Liver (tissue), 9 donors: ENCODE data around the gene AEBP2. TPM values are rescaled to one million over a fixed set of nuclear protein-coding genes. Genes with fewer than 3 reads are reported as not detected.
"Not testable (repeated sequence)": the region's sequence is repeated elsewhere in the genome, so short reads cannot be mapped to it uniquely, and the experiment has no call there.

Experiments
- DNase-seq: peaks from one replicate; pipeline ENCODE4 v3.0.0-alpha.2; 2017; ENCODE audit warnings: low spot score
- H3K27ac ChIP-seq, 2 donors: one replicate each; pipeline ENCODE4 v1.7.0; 2013; ENCODE audit warnings: inconsistent platforms in 2 of 2, low read length in 2 of 2, control low read depth in 1 of 2, low read depth in 1 of 2, mild to moderate bottlenecking in 1 of 2
- H3K27me3 ChIP-seq, 4 donors: one replicate each; pipeline versions ENCODE4 v1.6.1 to v1.7.0; 2013; ENCODE audit warnings: low read length in 3 of 4, inconsistent platforms in 1 of 4, mild to moderate bottlenecking in 1 of 4, moderate library complexity in 1 of 4; ENCODE audit not compliant: control insufficient read depth in 4 of 4, insufficient read depth in 4 of 4
- H3K36me3 ChIP-seq, 4 donors: one replicate each; pipeline versions ENCODE4 v1.6.1 to v1.7.0; 2013; ENCODE audit warnings: low read length in 3 of 4, mild to moderate bottlenecking in 3 of 4, low read depth in 1 of 4, moderate library complexity in 1 of 4; ENCODE audit not compliant: control insufficient read depth in 4 of 4, insufficient read depth in 3 of 4
- H3K4me1 ChIP-seq, 4 donors: one replicate each; pipeline versions ENCODE4 v1.6.1 to v1.7.0; 2013; ENCODE audit warnings: low read length in 3 of 4, mild to moderate bottlenecking in 3 of 4, moderate library complexity in 1 of 4; ENCODE audit not compliant: control insufficient read depth in 4 of 4, insufficient read depth in 4 of 4
- H3K4me3 ChIP-seq, 3 donors: one replicate each; pipeline versions ENCODE4 v1.6.1 to v1.7.0; 2013; ENCODE audit warnings: low read length in 3 of 3, control low read depth in 1 of 3, low read depth in 1 of 3, mild to moderate bottlenecking in 1 of 3
- H3K9ac ChIP-seq, 2 donors: one replicate each; pipeline ENCODE4 v1.7.0; 2013; ENCODE audit warnings: low read length in 2 of 2, mild to moderate bottlenecking in 2 of 2, moderate library complexity in 2 of 2, control low read depth in 1 of 2, low read depth in 1 of 2
- H3K9me3 ChIP-seq, 4 donors: one replicate each; pipeline versions ENCODE4 v1.6.1 to v1.7.0; 2013; ENCODE audit warnings: low read length in 3 of 4; ENCODE audit not compliant: control insufficient read depth in 4 of 4
- EGR1 ChIP-seq, 2 donors: IDR thresholded peaks; 2 replicates each; pipeline ENCODE4 v1.6.1; 2016 to 2018; ENCODE audit warnings: antibody characterized with exemption in 2 of 2, low read depth in 2 of 2
- FOXA1 ChIP-seq: IDR thresholded peaks from 2 replicates; pipeline ENCODE4 v1.6.1; 2016; ENCODE audit warnings: antibody characterized with exemption
- FOXA2 ChIP-seq: IDR thresholded peaks from 2 replicates; pipeline ENCODE4 v1.6.1; 2016; ENCODE audit warnings: antibody characterized with exemption
- HNF4A ChIP-seq, 2 donors: conservative IDR thresholded peaks; 2 replicates each; pipeline ENCODE4 v1.6.1; 2016; ENCODE audit warnings: antibody characterized with exemption in 2 of 2, mild to moderate bottlenecking in 2 of 2
- HNF4G ChIP-seq: IDR thresholded peaks from 2 replicates; pipeline ENCODE4 v1.6.1; 2016; ENCODE audit warnings: antibody characterized with exemption
- JUND ChIP-seq, 2 donors: IDR thresholded peaks; 2 replicates each; pipeline ENCODE4 v1.6.1; 2016; ENCODE audit warnings: antibody characterized with exemption in 2 of 2
- NR2F2 ChIP-seq: IDR thresholded peaks from 2 replicates; pipeline ENCODE4 v1.6.1; 2016; ENCODE audit warnings: antibody characterized with exemption
- RAD21 ChIP-seq, 2 donors: IDR thresholded peaks; 2 replicates each; pipeline ENCODE4 v1.6.1; 2016; ENCODE audit warnings: antibody characterized with exemption in 2 of 2, mild to moderate bottlenecking in 2 of 2
- SP1 ChIP-seq: IDR thresholded peaks from 2 replicates; pipeline ENCODE4 v1.6.1; 2018; ENCODE audit warnings: antibody characterized with exemption, mild to moderate bottlenecking
- YY1 ChIP-seq: IDR thresholded peaks from 2 replicates; pipeline ENCODE4 v1.6.1; 2016; ENCODE audit warnings: antibody characterized with exemption, mild to moderate bottlenecking
- WGBS: extraction: QIAGEN DNeasy Blood & Tissue Kit; methylation state at CpG from one replicate; pipeline ENCODE4 v1.1.7; 2013; 5-methylcytosine and 5-hydroxymethylcytosine counted together
- polyA plus RNA-seq, 2 donors: library from polyadenylated mRNA; stranded (reverse) in 1 of 2; unstranded in 1 of 2; fragments of 200-250 nt in 1 of 2; fragments of >200 nt in 1 of 2; fragmentation: Nextera tagmentation in 1 of 2; extraction: Ambion mirVana in 1 of 2; gene quantifications; one replicate each; pipeline versions ENCODE4 v1.2.1 to v1.2.3, GENCODE V29; 2013 to 2015
- total RNA-seq, 2 donors: library from RNA; depleted of rRNA; stranded (reverse); fragments of >200 nt; gene quantifications; one replicate each; pipeline ENCODE4 v1.2.3, GENCODE V29; 2014
- TF ChIP-seq, protein P1 (sequence below): IDR thresholded peaks from 2 replicates; pipeline ENCODE4 v1.6.1; 2016; ENCODE audit warnings: antibody characterized with exemption
- donor health status: healthy.
- donor health status: healthy.
- donor health status: healthy.
- donor health status: healthy.
- donor health status: healthy.

The AEBP2 gene
- total and polyA plus RNA-seq, 4 donors, result 4.6 to 18.8 (median 8.9) TPM

DNA sequence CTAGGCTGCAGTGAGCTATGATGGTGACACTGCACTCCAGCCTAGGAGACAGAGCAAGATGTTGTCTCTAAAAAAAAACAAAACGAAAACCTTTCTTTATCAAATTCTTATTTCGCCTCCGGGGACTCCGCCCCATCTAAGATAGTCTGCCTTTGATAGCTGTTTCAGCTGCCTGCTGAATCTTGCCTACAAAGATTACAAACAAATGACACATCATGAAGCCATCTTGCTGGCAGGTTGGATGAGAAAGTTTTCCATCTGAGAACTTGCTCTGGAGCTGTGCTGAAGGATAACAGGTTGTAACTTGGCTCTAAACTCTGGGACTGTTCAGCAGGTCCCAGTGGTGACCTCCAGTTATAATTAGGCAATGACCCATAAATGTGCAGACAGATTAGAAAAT, 41.8 kb upstream of the AEBP2 start:
- Histone ChIP-seq H3K9ac (no peak overlapping the region), H3K4me1 (no peaks in the 10 kb centered on the region), H3K27me3 (no peaks in the 10 kb centered on the region), H3K36me3 (no peaks in the 10 kb centered on the region), H3K9me3 (no peaks in the 10 kb centered on the region), H3K4me3 (no peak overlapping the region), H3K27ac (no peak overlapping the region)
- no peak for DNase-seq
- no peak for TF ChIP-seq RAD21 (IDR thresholded peaks at IDR 0.05)
- TF ChIP-seq, protein P1, sequence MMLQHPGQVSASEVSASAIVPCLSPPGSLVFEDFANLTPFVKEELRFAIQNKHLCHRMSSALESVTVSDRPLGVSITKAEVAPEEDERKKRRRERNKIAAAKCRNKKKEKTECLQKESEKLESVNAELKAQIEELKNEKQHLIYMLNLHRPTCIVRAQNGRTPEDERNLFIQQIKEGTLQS, result no peak
- TF ChIP-seq EGR1 (IDR thresholded peaks at IDR 0.05; ENCODE audit: low read depth in 2 of 2), result no peak
- no peak for TF ChIP-seq YY1
- TF ChIP-seq NR2F2, result no peak
- WGBS, result 89% methylated on average over 4 of the region's 4 CpGs

DNA sequence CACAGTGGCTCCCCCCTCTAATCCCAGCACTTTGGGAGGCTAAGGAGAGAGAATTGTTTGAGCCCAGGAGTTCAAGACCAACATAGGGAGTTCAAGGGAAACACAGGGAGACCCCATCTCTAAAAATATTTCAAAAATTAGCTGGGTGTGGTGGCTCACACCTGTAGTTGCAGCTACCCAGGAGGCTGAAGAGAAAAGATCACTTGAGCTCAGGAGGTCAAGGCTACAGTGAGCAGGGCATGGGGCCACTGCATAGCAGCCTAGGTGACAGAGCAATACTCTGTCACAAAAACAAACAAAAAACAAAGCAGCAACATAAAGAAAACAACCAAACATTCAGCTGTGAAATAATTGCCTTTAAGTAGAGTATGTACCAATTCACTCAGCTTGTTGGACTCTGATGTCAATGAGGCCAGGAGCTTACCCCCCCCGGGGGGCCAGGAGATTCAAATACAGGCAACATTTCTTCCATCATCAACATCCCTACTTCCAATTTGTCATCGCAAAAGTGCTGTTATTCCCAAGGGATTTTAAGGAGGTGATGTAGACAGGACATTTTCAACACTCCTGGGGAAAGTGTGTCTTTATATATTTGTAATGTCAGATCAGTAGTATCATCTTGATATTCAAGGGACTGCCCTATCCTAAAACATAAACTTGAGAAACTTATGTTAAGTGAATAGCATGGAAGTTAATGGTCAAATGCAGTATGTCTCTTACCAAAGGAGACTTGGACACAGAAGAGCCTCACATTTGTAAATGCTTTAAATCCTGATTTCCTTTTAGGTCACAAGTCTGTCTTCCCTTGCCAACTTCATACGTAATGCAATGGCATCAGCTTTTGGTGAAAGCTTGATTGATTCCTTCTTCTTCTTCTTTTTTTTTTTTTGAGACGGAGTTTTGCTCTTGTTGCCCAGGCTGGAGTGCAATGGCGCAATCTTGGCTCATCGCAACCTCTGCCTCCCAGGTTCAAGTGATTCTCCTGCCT, 40.6 kb upstream of the AEBP2 start:
- no peak overlapping the region for H3K4me3 ChIP-seq
- H3K27ac ChIP-seq, result no peak overlapping the region
- TF ChIP-seq YY1 (no peak), HNF4G (no peak), JUND (IDR thresholded peaks at IDR 0.05) (no peak), HNF4A (conservative IDR thresholded peaks at IDR 0.05) (no peak), FOXA1 (no peak), SP1 (no peak), FOXA2 (no peak)
- no peaks in the 10 kb centered on the region for H3K9me3 ChIP-seq
- no peaks in the 10 kb centered on the region for H3K36me3 ChIP-seq
- no peaks in the 10 kb centered on the region for H3K4me1 ChIP-seq
- no peak for DNase-seq
- no peak overlapping the region for H3K9ac ChIP-seq
- no peaks in the 10 kb centered on the region for H3K27me3 ChIP-seq
- WGBS, result 86% methylated on average over 6 of the region's 6 CpGs

DNA sequence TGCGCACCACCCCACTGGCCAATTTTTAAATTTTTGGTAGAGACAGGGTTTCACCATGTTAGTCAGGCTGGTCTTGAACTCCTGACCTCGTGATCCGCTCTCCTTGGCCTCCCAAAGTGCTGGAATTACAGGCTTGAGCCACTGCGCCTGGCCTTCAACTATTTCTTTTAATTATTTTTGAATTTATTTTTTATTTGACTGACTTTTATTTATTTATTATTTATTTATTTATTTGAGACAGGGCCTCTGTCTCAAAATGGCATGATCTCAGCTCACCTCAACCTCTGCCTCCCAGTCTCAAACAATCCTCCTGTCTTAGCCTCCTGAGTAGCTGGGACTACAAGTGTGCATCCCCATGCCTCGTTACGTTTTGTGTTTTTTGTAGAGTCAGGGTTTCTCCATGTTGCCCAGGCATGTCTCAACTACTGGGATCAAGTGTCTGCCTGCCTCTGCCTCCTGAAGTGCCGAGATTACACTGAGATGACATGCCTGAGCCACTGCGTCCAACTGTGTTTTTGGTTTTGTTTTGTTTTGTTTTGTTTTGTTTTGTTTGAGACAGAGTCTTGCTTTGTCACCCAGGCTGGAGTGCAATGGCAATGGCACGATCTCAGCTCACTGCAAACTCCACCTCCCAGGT, 38.5 kb upstream of the AEBP2 start:
- H3K27ac ChIP-seq, H3K27me3 ChIP-seq, H3K9me3 ChIP-seq, DNase-seq, H3K36me3 ChIP-seq, H3K4me3 ChIP-seq, H3K4me1 ChIP-seq, H3K9ac ChIP-seq: not testable (repeated sequence)
- WGBS, result 95% methylated on average over 9 of the region's 9 CpGs

DNA sequence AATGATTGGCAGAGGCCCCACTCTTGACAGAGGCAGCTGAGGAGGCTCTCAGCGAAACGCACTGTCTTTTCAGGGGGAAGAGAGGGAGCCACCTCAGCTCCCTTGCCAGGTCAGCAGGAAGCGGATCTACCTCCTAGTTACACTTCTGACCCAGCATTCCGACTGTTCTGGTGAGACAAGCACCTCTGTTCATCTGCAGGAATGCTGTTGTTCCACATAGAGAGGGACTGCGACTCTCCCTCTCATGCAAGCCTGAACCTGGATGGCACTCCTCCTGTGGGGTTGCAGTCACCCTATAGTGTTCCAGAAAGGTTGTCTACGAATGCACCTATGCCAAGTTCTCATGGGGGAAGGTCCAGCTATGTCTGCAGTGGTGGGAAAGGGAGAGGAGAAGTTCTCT, 37.1 kb upstream of the AEBP2 start:
- DNase-seq, result no peak
- no peak overlapping the region for H3K4me3 ChIP-seq
- H3K27ac ChIP-seq, result no peak overlapping the region
- no peak overlapping the region for H3K9ac ChIP-seq
- no peaks in the 10 kb centered on the region for H3K4me1 ChIP-seq
- WGBS, result 89% methylated on average over 6 of the region's 6 CpGs
- H3K9me3 ChIP-seq, result peaks cover 0 to 1% (median 0%) of the 10 kb centered on the region in 4 donors
- TF ChIP-seq JUND (IDR thresholded peaks at IDR 0.05), result no peak
- H3K36me3 ChIP-seq, result no peaks in the 10 kb centered on the region
- no peaks in the 10 kb centered on the region for H3K27me3 ChIP-seq
